ENCODE measurements around the gene HSD17B1. TPM values are rescaled to one million over a fixed set of nuclear protein-coding genes. Genes with fewer than 3 reads are reported as not detected.

HSD17B1 gene
- total and polyA plus RNA-seq, 8 donors = 0.55 to 4.8 (median 2.7) TPM; not detected in 3

- peaks cover 23 to 55% (median 46%) of the 10 kb centered on the region in 4 donors for H3K4me1 ChIP-seq
- H3K27ac ChIP-seq = no peak overlapping the region
- no peak for DNase-seq
- peaks cover 0 to 15% (median 7%) of the 10 kb centered on the region in 4 donors for H3K36me3 ChIP-seq
- H3K4me3 ChIP-seq = no peak overlapping the region
- intact Hi-C loops (cut with DNase I; ENCODE audit: low total_unique reads) = no loop called here
- H3K27me3 ChIP-seq = no peaks in the 10 kb centered on the region
- no peaks in the 10 kb centered on the region for H3K9me3 ChIP-seq
- WGBS, 5 donors = 91 to 94% (median 93%) methylated on average over 7 of the region's 7 CpGs
- TF ChIP-seq POLR2AphosphoS5 (IDR thresholded peaks at IDR 0.05) (no peak), POLR2A (IDR thresholded peaks at IDR 0.05) (no peak), CTCF (IDR thresholded peaks at IDR 0.05) (no peak), EP300 (IDR thresholded peaks at IDR 0.05) (no peak)
These were observed 50.6 kb downstream of the HSD17B1 start for GRCh38 chr17:42603318-42603717.

Other genes starting within 250 kb of the HSD17B1 start
- gene STAT3, start 164.5 kb upstream of the HSD17B1 start, total RNA-seq = 100 to 1,000 TPM in 4 of 5 donors, 10 to 100 TPM in 1; 70.4 to 207 (median 159) TPM
- 10 to 100 TPM; 31.3 to 46.6 (median 42.3) TPM for gene STAT3, start 164.5 kb upstream of the HSD17B1 start, polyA plus RNA-seq
- 100 to 1,000 TPM in 3 of 5 donors, 10 to 100 TPM in 2; 75.2 to 244 (median 162) TPM for gene CAVIN1, start 129.7 kb upstream of the HSD17B1 start, total RNA-seq
- gene CAVIN1, start 129.7 kb upstream of the HSD17B1 start, polyA plus RNA-seq = 100 to 1,000 TPM in 1 of 3 donors, 10 to 100 TPM in 2; 61.2 to 104 (median 94.2) TPM
- 100 to 1,000 TPM in 3 of 5 donors, 10 to 100 TPM in 2; 61.7 to 435 (median 123) TPM for gene ATP6V0A1, start 94.0 kb upstream of the HSD17B1 start, total RNA-seq
- gene ATP6V0A1, start 94.0 kb upstream of the HSD17B1 start, polyA plus RNA-seq = 10 to 100 TPM; 13.1 to 24.5 (median 13.2) TPM
- 10 to 100 TPM; 11.7 to 55.8 (median 22.9) TPM for gene NAGLU, start 16.7 kb upstream of the HSD17B1 start, total RNA-seq
- gene NAGLU, start 16.7 kb upstream of the HSD17B1 start, polyA plus RNA-seq = 10 to 100 TPM; 16.7 to 22.4 (median 19.9) TPM
- gene COASY, start 9.2 kb downstream of the HSD17B1 start, total RNA-seq = 100 to 1,000 TPM in 1 of 5 donors, 10 to 100 TPM in 4; 15.6 to 127 (median 43.5) TPM
- gene COASY, start 9.2 kb downstream of the HSD17B1 start, polyA plus RNA-seq = 10 to 100 TPM; 79.6 to 93.4 (median 88.4) TPM
- gene MLX, start 14.2 kb downstream of the HSD17B1 start, total RNA-seq = 100 to 1,000 TPM in 1 of 5 donors, 10 to 100 TPM in 4; 39.7 to 101 (median 62.5) TPM
- 10 to 100 TPM; 39.1 to 83.4 (median 55.5) TPM for gene MLX, start 14.2 kb downstream of the HSD17B1 start, polyA plus RNA-seq
- gene PSMC3IP, start 24.8 kb downstream of the HSD17B1 start, total RNA-seq = 1 to 10 TPM in 2 of 5 donors, under 1 TPM in 1, not detected in 2; 0.89 to 3.3 (median 2.4) TPM
- 1 to 10 TPM; 5.1 to 6.5 (median 5.2) TPM for gene PSMC3IP, start 24.8 kb downstream of the HSD17B1 start, polyA plus RNA-seq
- 10 to 100 TPM; 21.1 to 74.8 (median 51.0) TPM for gene RETREG3, start 56.5 kb downstream of the HSD17B1 start, total RNA-seq
- gene RETREG3, start 56.5 kb downstream of the HSD17B1 start, polyA plus RNA-seq = 10 to 100 TPM in 2 of 3 donors, 1 to 10 TPM in 1; 9.5 to 20.4 (median 15.4) TPM
- gene TUBG1, start 56.8 kb downstream of the HSD17B1 start, total RNA-seq = 10 to 100 TPM; 18.5 to 72.4 (median 49.2) TPM
- gene TUBG1, start 56.8 kb downstream of the HSD17B1 start, polyA plus RNA-seq = 10 to 100 TPM; 33.3 to 51.5 (median 42.2) TPM
- 100 to 1,000 TPM in 2 of 5 donors, 10 to 100 TPM in 2, 1 to 10 TPM in 1; 4.3 to 181 (median 15.8) TPM for gene TUBG2, start 106.4 kb downstream of the HSD17B1 start, total RNA-seq
- gene TUBG2, start 106.4 kb downstream of the HSD17B1 start, polyA plus RNA-seq = 10 to 100 TPM; 13.3 to 17.1 (median 15.9) TPM
- gene PLEKHH3, start 124.1 kb downstream of the HSD17B1 start, total RNA-seq = 10 to 100 TPM; 16.5 to 96.0 (median 28.0) TPM
- gene PLEKHH3, start 124.1 kb downstream of the HSD17B1 start, polyA plus RNA-seq = 10 to 100 TPM; 19.1 to 74.4 (median 52.9) TPM
- 10 to 100 TPM in 1 of 5 donors, 1 to 10 TPM in 3, not detected in 1; 1.7 to 11.7 (median 7.0) TPM for gene CCR10, start 128.9 kb downstream of the HSD17B1 start, total RNA-seq
- 1 to 10 TPM in 1 of 3 donors, under 1 TPM in 2; 0.55 to 1.4 (median 0.56) TPM for gene CCR10, start 128.9 kb downstream of the HSD17B1 start, polyA plus RNA-seq
- gene CNTNAP1, start 129.6 kb downstream of the HSD17B1 start, total RNA-seq = 10 to 100 TPM in 2 of 5 donors, 1 to 10 TPM in 3; 6.7 to 13.3 (median 9.0) TPM
- gene CNTNAP1, start 129.6 kb downstream of the HSD17B1 start, polyA plus RNA-seq = 1 to 10 TPM in 2 of 3 donors, under 1 TPM in 1; 0.76 to 2.7 (median 2.6) TPM
- gene EZH1, start 192.1 kb downstream of the HSD17B1 start, total RNA-seq = 100 to 1,000 TPM in 1 of 5 donors, 10 to 100 TPM in 4; 28.1 to 512 (median 35.6) TPM
- 10 to 100 TPM in 1 of 3 donors, 1 to 10 TPM in 2; 6.3 to 16.0 (median 6.7) TPM for gene EZH1, start 192.1 kb downstream of the HSD17B1 start, polyA plus RNA-seq
- gene RAMP2, start 208.3 kb downstream of the HSD17B1 start, total RNA-seq = 10 to 100 TPM in 2 of 5 donors, not detected in 3; 10.4 to 15.2 TPM
- gene RAMP2, start 208.3 kb downstream of the HSD17B1 start, polyA plus RNA-seq = 10 to 100 TPM in 2 of 3 donors, 1 to 10 TPM in 1; 8.6 to 20.0 (median 19.2) TPM
- gene VPS25, start 220.5 kb downstream of the HSD17B1 start, total RNA-seq = 10 to 100 TPM in 3 of 5 donors, 1 to 10 TPM in 2; 4.1 to 66.5 (median 12.9) TPM
- gene VPS25, start 220.5 kb downstream of the HSD17B1 start, polyA plus RNA-seq = 10 to 100 TPM; 71.8 to 79.6 (median 75.5) TPM
- gene WNK4, start 227.7 kb downstream of the HSD17B1 start, total RNA-seq = 10 to 100 TPM in 2 of 5 donors, 1 to 10 TPM in 3; 1.1 to 30.4 (median 4.9) TPM
- gene WNK4, start 227.7 kb downstream of the HSD17B1 start, polyA plus RNA-seq = 1 to 10 TPM; 1.1 to 1.7 (median 1.3) TPM
- 100 to 1,000 TPM in 3 of 5 donors, 10 to 100 TPM in 2; 22.2 to 166 (median 121) TPM for gene COA3, start 245.8 kb downstream of the HSD17B1 start, total RNA-seq
- 100 to 1,000 TPM; 201 to 268 (median 201) TPM for gene COA3, start 245.8 kb downstream of the HSD17B1 start, polyA plus RNA-seq
- gene CNTD1, start 245.9 kb downstream of the HSD17B1 start, total RNA-seq = 1 to 10 TPM in 2 of 5 donors, under 1 TPM in 1, not detected in 2; 0.29 to 2.2 (median 1.3) TPM
- 1 to 10 TPM; 1.3 to 2.4 (median 1.3) TPM for gene CNTD1, start 245.9 kb downstream of the HSD17B1 start, polyA plus RNA-seq